H1 (cell line): ENCODE measurements around the gene LDLR. TPM values are rescaled to one million over a fixed set of nuclear protein-coding genes. Genes with fewer than 3 reads are reported as not detected.

Source experiments
- CTCF ChIA-PET: fragments of 300-600 bp; sonication (Branson Sonifier 250); formaldehyde crosslinking; loops from one replicate; lab custom pipeline; 2021; ENCODE audit not compliant: partially characterized antibody; lab: Charles Lee
- POLR2A ChIA-PET: fragments of 300-600 bp; sonication (Branson Sonifier 250); formaldehyde crosslinking; loops from one replicate; lab custom pipeline; 2021; ENCODE audit warnings: inconsistent platforms; ENCODE audit not compliant: partially characterized antibody; lab: Charles Lee
- DNase-seq, 2 experiments: peaks; one replicate each; pipeline versions ENCODE4 v3.0.0 to v3.0.0-alpha.2; 2010 to 2022; ENCODE audit warnings: low spot score in 2 of 2, low read depth in 1 of 2, mixed read lengths in 1 of 2
- FAIRE-seq: peaks from 2 replicates; lab custom pipeline; 2011; peaks lifted over from hg19 to GRCh38; lab: Jason Lieb, UNC
- H2AFZ ChIP-seq: 2 replicates; pipeline ENCODE4 v1.8.1; 2012; ENCODE audit warnings: low read length, inconsistent platforms
- H2AK5ac ChIP-seq: 2 replicates; pipeline ENCODE4 v1.6.1; 2013; ENCODE audit warnings: low read depth, low read length
- H2BK120ac ChIP-seq: replicated peaks from 2 replicates; pipeline ENCODE3; 2013; ENCODE audit warnings: low read depth, low read length, inconsistent platforms
- H2BK12ac ChIP-seq: 2 replicates; pipeline ENCODE4 v1.6.1; 2013; ENCODE audit warnings: low read depth, low read length
- H2BK15ac ChIP-seq: 2 replicates; pipeline ENCODE4 v1.6.1; 2013; ENCODE audit warnings: low read length
- H2BK20ac ChIP-seq: 2 replicates; pipeline ENCODE4 v1.6.1; 2013; ENCODE audit warnings: low read length
- H2BK5ac ChIP-seq: 2 replicates; pipeline ENCODE4 v1.6.1; 2013; ENCODE audit warnings: low read depth, low read length
- H3K14ac ChIP-seq: 2 replicates; pipeline ENCODE4 v1.6.1; 2013; ENCODE audit warnings: inconsistent platforms; ENCODE audit not compliant: insufficient read length
- H3K18ac ChIP-seq: 2 replicates; pipeline ENCODE4 v1.6.1; 2013; ENCODE audit warnings: low read length; ENCODE audit errors: extremely low read depth
- H3K23ac ChIP-seq: 2 replicates; pipeline ENCODE4 v1.6.1; 2013; ENCODE audit warnings: inconsistent platforms; ENCODE audit not compliant: insufficient read length
- H3K23me2 ChIP-seq: 2 replicates; pipeline ENCODE4 v1.6.1; 2013; ENCODE audit warnings: low read depth, low read length
- H3K27ac ChIP-seq: 2 replicates; pipeline ENCODE4 v1.6.1; 2011; ENCODE audit warnings: low read depth, low read length, inconsistent platforms
- H3K27me3 ChIP-seq, 4 experiments: replicated peaks in 1 of 4; 1 replicate in 1 of 4; 2 replicates in 3 of 4; pipeline versions ENCODE4 v1.6.1 to v1.8.1; 2011 to 2013; ENCODE audit warnings: low read length in 3 of 4, mild to moderate bottlenecking in 3 of 4, inconsistent platforms in 2 of 4, mixed read lengths in 2 of 4, moderate library complexity in 1 of 4; ENCODE audit not compliant: control insufficient read depth in 3 of 4, insufficient read depth in 3 of 4; ENCODE audit errors: extremely low read depth in 1 of 4
- H3K36me3 ChIP-seq, 4 experiments: 2 replicates each; pipeline versions ENCODE4 v1.6.1 to v1.8.1; 2011 to 2013; ENCODE audit warnings: mild to moderate bottlenecking in 4 of 4, low read length in 3 of 4, moderate library complexity in 2 of 4, control low read depth in 1 of 4, inconsistent platforms in 1 of 4; ENCODE audit not compliant: insufficient read depth in 4 of 4, control insufficient read depth in 2 of 4
- H3K4ac ChIP-seq: replicated peaks from 2 replicates; pipeline ENCODE3; 2013; ENCODE audit warnings: low read length, low read depth, mixed read lengths, inconsistent platforms; ENCODE audit not compliant: insufficient read length
- H3K4me1 ChIP-seq, 4 experiments: replicated peaks in 1 of 4; 1 replicate in 1 of 4; 2 replicates in 3 of 4; pipeline versions ENCODE4 v1.6.1 to v1.8.1; 2011 to 2013; ENCODE audit warnings: low read length in 3 of 4, inconsistent platforms in 2 of 4, mixed read lengths in 1 of 4; ENCODE audit not compliant: insufficient read depth in 4 of 4, control insufficient read depth in 3 of 4
- H3K4me2 ChIP-seq, 2 experiments: 2 replicates each; pipeline versions ENCODE4 v1.6.1 to v1.8.1; 2011 to 2013; ENCODE audit warnings: low read depth in 2 of 2, low read length in 2 of 2, control low read depth in 1 of 2, inconsistent platforms in 1 of 2, mild to moderate bottlenecking in 1 of 2; ENCODE audit not compliant: insufficient read depth in 1 of 2
- H3K4me3 ChIP-seq, 4 experiments: fragments of 200-600, 300-600 bp in 1 of 4; sonication (generic), shearing (Covaris generic), sonication (Bioruptor Twin) in 1 of 4; 2 replicates each; pipeline versions ENCODE4 v1.5.1 to v1.8.1; 2011 to 2016; ENCODE audit warnings: low read length in 4 of 4, low read depth in 3 of 4, control low read depth in 2 of 4, inconsistent platforms in 2 of 4, mild to moderate bottlenecking in 2 of 4, mixed read lengths in 1 of 4, moderate library complexity in 1 of 4; ENCODE audit not compliant: insufficient read depth in 2 of 4; ENCODE audit errors: extremely low read depth in 1 of 4
- H3K56ac ChIP-seq: replicated peaks from 2 replicates; pipeline ENCODE3; 2013; ENCODE audit warnings: low read depth, mild to moderate bottlenecking, mixed read lengths, low read length, inconsistent platforms; ENCODE audit not compliant: insufficient read length
- H3K79me1 ChIP-seq: 2 replicates; pipeline ENCODE4 v1.6.1; 2013; ENCODE audit warnings: low read depth, low read length, control low read depth
- H3K79me2 ChIP-seq, 2 experiments: 2 replicates each; pipeline versions ENCODE4 v1.6.1 to v1.8.1; 2012 to 2013; ENCODE audit warnings: low read length in 2 of 2, mild to moderate bottlenecking in 2 of 2, inconsistent platforms in 1 of 2; ENCODE audit not compliant: insufficient read depth in 2 of 2, control insufficient read depth in 1 of 2
- H3K9ac ChIP-seq, 4 experiments: replicated peaks in 1 of 4; 1 replicate in 1 of 4; 2 replicates in 3 of 4; pipeline versions ENCODE4 v1.6.1 to v1.8.1; 2011 to 2013; ENCODE audit warnings: low read depth in 3 of 4, low read length in 3 of 4, control low read depth in 2 of 4, mild to moderate bottlenecking in 2 of 4, moderate library complexity in 2 of 4, inconsistent platforms in 1 of 4; ENCODE audit errors: extremely low read depth in 1 of 4
- H3K9me3 ChIP-seq, 2 experiments: 2 replicates each; pipeline versions ENCODE4 v1.6.1 to v1.8.1; 2012 to 2013; ENCODE audit warnings: mild to moderate bottlenecking in 2 of 2, moderate library complexity in 2 of 2, control low read depth in 1 of 2, inconsistent platforms in 1 of 2, low read depth in 1 of 2, low read length in 1 of 2, mixed read lengths in 1 of 2; ENCODE audit not compliant: insufficient read depth in 2 of 2
- H4K20me1 ChIP-seq, 2 experiments: replicated peaks in 1 of 2; 2 replicates each; pipeline versions ENCODE3 to v1.8.1; 2011 to 2013; ENCODE audit warnings: inconsistent platforms in 2 of 2, low read length in 2 of 2, mild to moderate bottlenecking in 1 of 2; ENCODE audit not compliant: insufficient read depth in 2 of 2, control insufficient read depth in 1 of 2
- H4K5ac ChIP-seq: 2 replicates; pipeline ENCODE4 v1.6.1; 2013; ENCODE audit warnings: low read length, low read depth, mixed read lengths, inconsistent platforms; ENCODE audit not compliant: insufficient read length
- H4K8ac ChIP-seq: 2 replicates; pipeline ENCODE4 v1.8.0; 2013; ENCODE audit warnings: mild to moderate bottlenecking, moderate library complexity, low read length, inconsistent platforms; ENCODE audit not compliant: insufficient read depth; ENCODE audit errors: extremely low read depth
- H4K91ac ChIP-seq: replicated peaks from 2 replicates; pipeline ENCODE3; 2013; ENCODE audit warnings: low read length, mixed read lengths, inconsistent platforms; ENCODE audit not compliant: insufficient read length
- FOSL1 ChIP-seq: IDR thresholded peaks from 2 replicates; pipeline ENCODE4 v1.6.1; 2011; ENCODE audit warnings: mild to moderate bottlenecking, low read depth, low read length, moderate library complexity; ENCODE audit not compliant: insufficient read depth
- POLR2AphosphoS5 ChIP-seq: IDR thresholded peaks from 2 replicates; pipeline ENCODE4 v1.6.1; 2011; ENCODE audit warnings: low read depth, low read length
- WGBS, 2 experiments: shearing (Covaris generic) in 1 of 2; methylation state at CpG; one replicate each; pipeline versions ENCODE4 v1.1.6 to v1.1.7; 2013 to 2015; ENCODE audit warnings: low lambda C conversion rate in 2 of 2, mixed read lengths in 2 of 2, inconsistent platforms in 1 of 2, low coverage in 1 of 2, missing lambda C conversion rate in 1 of 2; ENCODE audit not compliant: insufficient replicate concordance in 2 of 2, insufficient coverage in 1 of 2, insufficient read length in 1 of 2; ENCODE audit errors: extremely low coverage in 1 of 2, missing lambda C conversion rate in 1 of 2; 5-methylcytosine and 5-hydroxymethylcytosine counted together
- polyA plus RNA-seq, 7 experiments: library from polyadenylated mRNA; depleted of rRNA in 3 of 7; stranded (reverse) in 5 of 7; unstranded in 2 of 7; fragments of >200 nt in 5 of 7; fragments of 200-250 nt in 2 of 7; gene quantifications; 1 replicate in 5 of 7; 2 replicates in 1 of 7; 4 replicates in 1 of 7; pipeline versions ENCODE4 v1.2.1 to v1.2.3, GENCODE V29; 2011 to 2013; ENCODE audit warnings: missing spikeins in 2 of 7, mixed read lengths in 2 of 7
- total RNA-seq: library from RNA; stranded (reverse); fragmentation: NEBNext Ultra II Directional; extraction: Animal tissue kit (Norgen Biotek cat#: 25700); gene quantifications from 2 replicates; pipeline ENCODE4 v1.2.1, GENCODE V29; 2021

LDLR gene
- total and polyA plus RNA-seq, 2 of the 8 experiments (the other 6 are each of a cell fraction or from before 2014, with no cell fraction given): 70.1 to 118 TPM

- Histone ChIP-seq H3K4me3 (no peak overlapping the region), H3K4ac (no peak overlapping the region), H3K79me1 (no peaks in the 10 kb centered on the region; the same call in 1 of the 2 replicates), H2BK20ac (no peak overlapping the region), H3K36me3 (peaks cover 50 to 95% (median 83%) of the 10 kb centered on the region in 4 experiments), H2AK5ac (no peak overlapping the region), H4K5ac (no peak overlapping the region), H4K91ac (no peak overlapping the region), H2BK120ac (no peak overlapping the region), H4K20me1 (peaks cover 8 to 33% of the 10 kb centered on the region in 2 experiments), H2BK5ac (no peak overlapping the region), H3K14ac (no peak overlapping the region), H3K4me2 (no peak overlapping the region), H4K8ac (peak overlapping the region; percentile 76; the same call in 1 of the 2 replicates), H2BK15ac (no peak overlapping the region), H3K9ac (no peak overlapping the region), H3K9me3 (no peaks in the 10 kb centered on the region), H3K79me2 (peaks cover 0 to 3% of the 10 kb centered on the region in 2 experiments; a peak in 2 of 4 replicates), H3K27ac (no peak overlapping the region), H2AFZ (no peak overlapping the region), H3K56ac (no peak overlapping the region), H3K18ac (no peak overlapping the region), H2BK12ac (no peak overlapping the region), H3K4me1 (no peaks in the 10 kb centered on the region), H3K23ac (no peak overlapping the region), H3K27me3 (no peaks in the 10 kb centered on the region), H3K23me2 (no peaks in the 10 kb centered on the region)
- ChIA-PET CTCF (interaction anchor here (0.6 to 5.1 kb wide), 3 partner anchors 15 to 122 kb away, joined by 3 to 21 read pairs (median 7); no protein-coding TSS in a partner anchor), POLR2A (no interaction called here)
- DNase-seq (no peak), FAIRE-seq (no peak)
- TF ChIP-seq FOSL1 (no peak), POLR2AphosphoS5 (peak; percentile 44; the same call in 1 of the 2 replicates)
- 95% methylated on average over 14 of the region's 15 CpGs; no CpG with 5 or more reads in 1 of the 2 experiments for WGBS, 2 experiments
Measured at GRCh38 chr19:11111117-11111770, 22.0 kb downstream of the LDLR start.
